Activated naive CD8-positive, alpha-beta T cell (primary cell): ENCODE measurements around the gene CBFB.

Experiments
- H3K27ac Mint-ChIP-seq: one replicate; pipeline ENCODE4 v1.8.0; 2021; ENCODE audit warnings: mixed read lengths
- H3K27me3 Mint-ChIP-seq: one replicate; pipeline ENCODE4 v1.8.0; 2021; ENCODE audit warnings: mixed read lengths
- H3K36me3 Mint-ChIP-seq: one replicate; pipeline ENCODE4 v1.8.0; 2021; ENCODE audit warnings: mixed read lengths
- H3K4me1 Mint-ChIP-seq: one replicate; pipeline ENCODE4 v1.8.0; 2021; ENCODE audit warnings: low read depth, mixed read lengths
- H3K4me3 Mint-ChIP-seq: one replicate; pipeline ENCODE4 v1.8.0; 2021; ENCODE audit warnings: mild to moderate bottlenecking, mixed read lengths
- H3K9me3 Mint-ChIP-seq: one replicate; pipeline ENCODE4 v1.8.0; 2021; ENCODE audit warnings: low read depth, mixed read lengths

The CBFB gene

GRCh38 chr16:67087803-67088202 lies 58.9 kb downstream of the CBFB start:
- H3K27ac Mint-ChIP-seq, result no peak overlapping the region
- H3K4me3 Mint-ChIP-seq, result no peak overlapping the region
- no peaks in the 10 kb centered on the region for H3K36me3 Mint-ChIP-seq
- no peaks in the 10 kb centered on the region for H3K9me3 Mint-ChIP-seq
- H3K27me3 Mint-ChIP-seq, result no peaks in the 10 kb centered on the region
- peaks cover 7% of the 10 kb centered on the region for H3K4me1 Mint-ChIP-seq

GRCh38 chr16:67088551-67088950 lies 59.6 kb downstream of the CBFB start:
- H3K4me1 Mint-ChIP-seq, result peaks cover 7% of the 10 kb centered on the region
- no peaks in the 10 kb centered on the region for H3K27me3 Mint-ChIP-seq
- H3K27ac Mint-ChIP-seq, result no peak overlapping the region

GRCh38 chr16:67089101-67089500 lies 60.2 kb downstream of the CBFB start:
- no peak overlapping the region for H3K4me3 Mint-ChIP-seq
- H3K27ac Mint-ChIP-seq, result peak overlapping the region; percentile 35
- H3K4me1 Mint-ChIP-seq, result peaks cover 7% of the 10 kb centered on the region
- H3K36me3 Mint-ChIP-seq, result no peaks in the 10 kb centered on the region
- H3K27me3 Mint-ChIP-seq, result no peaks in the 10 kb centered on the region
- H3K9me3 Mint-ChIP-seq, result no peaks in the 10 kb centered on the region

More at GRCh38 chr16:67088551-67088950, 59.6 kb downstream of the CBFB start:
- Mint-ChIP-seq H3K36me3 (no peaks in the 10 kb centered on the region), H3K4me3 (no peak overlapping the region), H3K9me3 (no peaks in the 10 kb centered on the region)

- Mint-ChIP-seq H3K4me3 (no peak overlapping the region), H3K4me1 (peaks cover 5% of the 10 kb centered on the region), H3K27me3 (no peaks in the 10 kb centered on the region), H3K36me3 (no peaks in the 10 kb centered on the region), H3K9me3 (no peaks in the 10 kb centered on the region), H3K27ac (peak overlapping the region; percentile 56)
Observed at GRCh38 chr16:67091906-67092566, 63.1 kb downstream of the CBFB start.

- Mint-ChIP-seq H3K27ac (no peak overlapping the region), H3K36me3 (no peaks in the 10 kb centered on the region)
Observed at GRCh38 chr16:67093098-67093726, 64.3 kb downstream of the CBFB start.

GRCh38 chr16:67098599-67098998 lies 69.7 kb downstream of the CBFB start:
- Mint-ChIP-seq H3K36me3 (no peaks in the 10 kb centered on the region), H3K9me3 (no peaks in the 10 kb centered on the region), H3K27me3 (no peaks in the 10 kb centered on the region), H3K4me3 (no peak overlapping the region), H3K27ac (no peak overlapping the region), H3K4me1 (no peaks in the 10 kb centered on the region)

More at GRCh38 chr16:67093098-67093726, 64.3 kb downstream of the CBFB start:
- Mint-ChIP-seq H3K4me3 (no peak overlapping the region), H3K9me3 (no peaks in the 10 kb centered on the region), H3K27me3 (no peaks in the 10 kb centered on the region), H3K4me1 (peaks cover 5% of the 10 kb centered on the region)

- Mint-ChIP-seq H3K4me3 (no peak overlapping the region), H3K27me3 (no peaks in the 10 kb centered on the region), H3K27ac (no peak overlapping the region), H3K9me3 (no peaks in the 10 kb centered on the region), H3K4me1 (no peaks in the 10 kb centered on the region), H3K36me3 (no peaks in the 10 kb centered on the region)
Observed at GRCh38 chr16:67100569-67101310, 71.8 kb downstream of the CBFB start.

GRCh38 chr16:67101311-67102082 lies 72.5 kb downstream of the CBFB start:
- H3K36me3 Mint-ChIP-seq, result no peaks in the 10 kb centered on the region
- no peaks in the 10 kb centered on the region for H3K9me3 Mint-ChIP-seq
- H3K4me3 Mint-ChIP-seq, result no peak overlapping the region
- no peaks in the 10 kb centered on the region for H3K4me1 Mint-ChIP-seq
- H3K27ac Mint-ChIP-seq, result no peak overlapping the region
- H3K27me3 Mint-ChIP-seq, result no peaks in the 10 kb centered on the region

GRCh38 chr16:67104061-67104460 lies 75.1 kb downstream of the CBFB start:
- no peak overlapping the region for H3K27ac Mint-ChIP-seq

GRCh38 chr16:67104845-67105244 lies 75.9 kb downstream of the CBFB start:
- Mint-ChIP-seq H3K27ac (no peak overlapping the region), H3K27me3 (no peaks in the 10 kb centered on the region), H3K36me3 (no peaks in the 10 kb centered on the region), H3K9me3 (no peaks in the 10 kb centered on the region), H3K4me3 (no peak overlapping the region), H3K4me1 (peaks cover 5% of the 10 kb centered on the region)

More at GRCh38 chr16:67104061-67104460, 75.1 kb downstream of the CBFB start:
- no peaks in the 10 kb centered on the region for H3K36me3 Mint-ChIP-seq
- H3K4me1 Mint-ChIP-seq, result no peaks in the 10 kb centered on the region
- H3K4me3 Mint-ChIP-seq, result no peak overlapping the region
- H3K27me3 Mint-ChIP-seq, result no peaks in the 10 kb centered on the region
- H3K9me3 Mint-ChIP-seq, result no peaks in the 10 kb centered on the region

GRCh38 chr16:67105246-67105645 lies 76.3 kb downstream of the CBFB start:
- Mint-ChIP-seq H3K9me3 (no peaks in the 10 kb centered on the region), H3K36me3 (no peaks in the 10 kb centered on the region), H3K4me1 (peaks cover 5% of the 10 kb centered on the region), H3K27me3 (no peaks in the 10 kb centered on the region), H3K4me3 (no peak overlapping the region), H3K27ac (no peak overlapping the region)

GRCh38 chr16:67105881-67106280 lies 76.9 kb downstream of the CBFB start:
- Mint-ChIP-seq H3K4me3 (no peak overlapping the region), H3K9me3 (no peaks in the 10 kb centered on the region), H3K27ac (no peak overlapping the region)

GRCh38 chr16:67108489-67108888 lies 79.5 kb downstream of the CBFB start:
- Mint-ChIP-seq H3K27ac (no peak overlapping the region), H3K27me3 (no peaks in the 10 kb centered on the region), H3K4me1 (peaks cover 30% of the 10 kb centered on the region), H3K4me3 (no peak overlapping the region), H3K36me3 (no peaks in the 10 kb centered on the region), H3K9me3 (no peaks in the 10 kb centered on the region)

More at GRCh38 chr16:67105881-67106280, 76.9 kb downstream of the CBFB start:
- no peaks in the 10 kb centered on the region for H3K36me3 Mint-ChIP-seq
- H3K27me3 Mint-ChIP-seq, result no peaks in the 10 kb centered on the region
- peaks cover 8% of the 10 kb centered on the region for H3K4me1 Mint-ChIP-seq

- H3K36me3 Mint-ChIP-seq, result no peaks in the 10 kb centered on the region
- peaks cover 30% of the 10 kb centered on the region for H3K4me1 Mint-ChIP-seq
- H3K27ac Mint-ChIP-seq, result peak overlapping the region; percentile 83
- no peaks in the 10 kb centered on the region for H3K27me3 Mint-ChIP-seq
- no peaks in the 10 kb centered on the region for H3K9me3 Mint-ChIP-seq
- H3K4me3 Mint-ChIP-seq, result peak overlapping the region; percentile 96
Observed at GRCh38 chr16:67108931-67109406, 80.0 kb downstream of the CBFB start.
